Choroid plexus epithelial cell (primary cell): ENCODE data around the gene SLC38A10.

Experiments used
- DNase-seq: peaks from one replicate; pipeline ENCODE4 v3.0.0-alpha.2; 2010; ENCODE audit warnings: low read depth
- H3K4me3 ChIP-seq: 2 replicates; pipeline ENCODE4 v1.5.1; 2011; ENCODE audit warnings: low read depth, mild to moderate bottlenecking, control low read depth, low read length, moderate library complexity
- CTCF ChIP-seq: conservative IDR thresholded peaks from 2 replicates; pipeline ENCODE4 v1.5.1; 2011; ENCODE audit warnings: low read depth, mild to moderate bottlenecking, control low read depth, inconsistent platforms, low read length, moderate library complexity

Gene SLC38A10

DNA sequence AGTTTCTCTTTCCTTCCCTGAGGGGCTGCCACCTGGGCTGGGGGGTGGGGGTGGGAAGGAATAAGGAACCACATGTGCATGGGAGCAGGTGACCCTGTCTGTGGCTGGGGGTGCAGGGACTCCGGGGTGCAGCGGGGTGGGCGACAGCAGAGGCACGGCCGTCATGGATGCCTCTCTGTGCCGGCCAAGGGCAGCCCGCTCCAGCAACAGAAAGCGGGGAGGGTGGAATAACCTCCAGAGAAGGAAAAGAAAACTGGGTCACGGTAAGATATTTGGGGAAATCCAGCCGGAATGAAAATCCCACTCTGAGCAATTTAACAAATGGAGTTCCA is 51.8 kb downstream of the SLC38A10 start:
- DNase-seq, result no peak
- no peak for TF ChIP-seq CTCF
- no peak overlapping the region for H3K4me3 ChIP-seq

GRCh38 chr17:81242421-81243332 is 52.4 kb downstream of the SLC38A10 start:
- no peak for TF ChIP-seq CTCF
- no peak for DNase-seq
- no peak overlapping the region for H3K4me3 ChIP-seq

- peak; percentile 49 for DNase-seq
- no peak overlapping the region for H3K4me3 ChIP-seq
- TF ChIP-seq CTCF, result peak; percentile 83
These were observed 53.3 kb downstream of the SLC38A10 start for GRCh38 chr17:81241648-81242420.

DNA sequence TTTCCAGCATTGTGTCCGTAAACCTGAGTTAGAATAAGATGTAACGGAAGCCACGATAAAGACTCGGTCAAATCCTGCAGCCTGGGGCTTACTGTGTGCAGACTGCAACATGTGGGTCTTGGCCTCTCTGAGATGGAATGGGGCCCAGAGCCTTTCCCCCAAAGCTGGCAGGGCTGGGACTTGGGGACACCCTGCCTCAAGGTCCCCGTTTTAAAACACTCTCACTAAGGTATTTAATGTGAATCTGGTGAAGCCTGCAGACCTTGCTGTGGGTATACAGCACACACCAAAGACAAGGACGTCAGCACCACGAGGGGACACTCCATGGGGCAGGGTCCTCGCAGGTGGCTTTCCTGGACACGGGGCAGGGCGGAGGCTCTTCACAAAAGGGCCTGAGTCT is 53.9 kb downstream of the SLC38A10 start:
- no peak for DNase-seq
- no peak overlapping the region for H3K4me3 ChIP-seq
- TF ChIP-seq CTCF, result no peak

- no peak for DNase-seq
- no peak overlapping the region for H3K4me3 ChIP-seq
- TF ChIP-seq CTCF, result no peak
These were observed 54.3 kb downstream of the SLC38A10 start for GRCh38 chr17:81240761-81241160.

DNA sequence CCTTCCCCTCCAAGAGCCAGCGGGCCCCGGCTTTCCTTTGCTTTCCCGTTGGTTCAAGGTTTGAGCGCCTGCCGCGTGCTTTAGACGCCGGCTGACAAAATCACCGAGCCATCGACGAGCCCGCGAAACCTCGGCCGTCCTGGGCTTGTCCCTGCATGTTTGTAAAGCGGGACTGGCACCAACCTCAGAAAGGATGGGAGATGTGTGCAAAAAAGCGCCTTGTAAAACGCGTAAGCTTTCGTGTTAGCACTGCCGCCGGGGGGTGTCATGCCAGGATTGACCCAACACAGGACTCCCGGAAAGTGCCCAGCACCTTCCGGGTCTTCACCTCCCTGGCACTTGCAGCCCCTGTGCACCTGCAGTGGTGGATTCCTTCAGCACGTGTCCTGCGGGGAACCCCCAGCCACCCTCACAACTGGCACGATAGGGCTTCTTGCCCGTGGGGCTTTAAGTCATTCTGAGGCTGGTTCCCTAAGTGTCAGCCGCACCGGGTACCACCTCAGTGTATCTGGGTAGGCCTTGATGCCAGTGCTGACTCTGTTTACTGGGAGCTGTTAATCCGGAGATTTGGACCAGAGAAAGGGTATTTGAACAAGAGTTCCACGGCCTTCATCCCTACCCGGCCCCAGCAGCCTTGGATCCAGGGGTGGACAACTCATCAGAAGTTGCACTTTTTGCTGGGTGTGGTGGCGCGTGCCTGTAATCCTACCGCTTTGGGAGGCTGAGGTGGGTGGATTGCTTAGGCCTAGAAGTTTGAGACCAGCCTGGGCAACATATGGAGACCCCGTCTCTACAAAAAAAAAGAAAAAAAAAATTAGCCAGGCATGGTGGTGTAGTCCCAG is 55.2 kb downstream of the SLC38A10 start:
- DNase-seq, result peak; percentile 25
- H3K4me3 ChIP-seq, result peak overlapping the region; percentile 83
- TF ChIP-seq CTCF, result no peak
